Mesothelial cell of epicardium (in vitro differentiated cells): ENCODE results near the gene BMPR1A. TPM values are rescaled to one million over a fixed set of nuclear protein-coding genes. Genes with fewer than 3 reads are reported as not detected.

Experiments used
- DNase-seq, 2 experiments: peaks; one replicate each; pipeline ENCODE4 v3.0.0; 2021; ENCODE audit warnings: low spot score in 2 of 2; ENCODE audit not compliant: unreplicated experiment in 2 of 2
- H3K27ac Mint-ChIP-seq: 2 replicates; pipeline ENCODE4 v1.8.0; 2021; ENCODE audit warnings: mixed read lengths
- H3K27me3 Mint-ChIP-seq: 2 replicates; pipeline ENCODE4 v1.8.0; 2021; ENCODE audit warnings: low read depth, mixed read lengths
- H3K36me3 Mint-ChIP-seq: 2 replicates; pipeline ENCODE4 v1.8.0; 2021; ENCODE audit warnings: mixed read lengths
- H3K4me1 Mint-ChIP-seq: 2 replicates; pipeline ENCODE4 v1.8.0; 2021; ENCODE audit warnings: mixed read lengths
- H3K4me3 Mint-ChIP-seq: 2 replicates; pipeline ENCODE4 v1.8.0; 2021; ENCODE audit warnings: mild to moderate bottlenecking, moderate library complexity, mixed read lengths
- H3K9me3 Mint-ChIP-seq: 2 replicates; pipeline ENCODE4 v1.8.0; 2021; ENCODE audit warnings: mixed read lengths
- CTCF ChIP-seq: fragments of 200-600 bp; sonication (generic); IDR thresholded peaks from one replicate; pipeline ENCODE4 v1.5.0; 2021; ENCODE audit warnings: antibody characterized with exemption; ENCODE audit not compliant: unreplicated experiment
- total RNA-seq: library from RNA; stranded (reverse); gene quantifications from 3 replicates; pipeline ENCODE4 v1.2.1, GENCODE V29; 2021

The BMPR1A gene
- total RNA-seq, 1 donor from 2014 or later, result 100.0 TPM

DNA sequence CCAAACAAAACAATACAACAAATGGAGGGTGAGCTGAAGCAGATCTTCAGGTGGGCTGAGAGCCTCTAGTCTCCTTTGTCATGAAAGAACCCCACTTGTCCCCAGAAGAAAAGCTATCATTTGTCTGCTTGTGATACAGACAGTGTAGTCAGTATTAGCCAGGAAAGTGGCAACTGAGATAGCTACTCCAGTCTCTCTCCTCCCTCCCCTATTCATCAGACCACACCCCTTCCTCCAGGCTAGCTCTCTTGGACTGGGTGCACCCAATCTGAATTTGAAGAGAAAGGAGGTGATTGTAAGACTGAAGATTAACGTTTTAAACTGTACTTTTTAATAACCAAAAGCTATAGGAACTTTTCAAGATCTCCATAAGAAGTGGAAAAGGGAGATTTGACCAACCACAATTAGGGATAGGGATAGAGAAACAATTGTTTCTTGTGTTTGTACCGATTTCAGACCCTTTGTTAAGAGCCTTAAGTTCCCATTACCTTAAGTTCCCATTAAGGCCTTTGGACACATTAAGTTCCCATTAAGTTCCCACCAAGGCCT is 14.1 kb downstream of the BMPR1A start:
- Mint-ChIP-seq H3K27ac (no peak overlapping the region), H3K9me3 (no peaks in the 10 kb centered on the region), H3K27me3 (no peaks in the 10 kb centered on the region), H3K4me1 (peaks cover 40% of the 10 kb centered on the region), H3K4me3 (no peak overlapping the region), H3K36me3 (no peaks in the 10 kb centered on the region)
- TF ChIP-seq CTCF, result no peak
- no peak for DNase-seq

- DNase-seq, result no peak
- Mint-ChIP-seq H3K27me3 (no peaks in the 10 kb centered on the region), H3K4me3 (no peak overlapping the region), H3K4me1 (peaks cover 30% of the 10 kb centered on the region), H3K36me3 (peaks cover 2% of the 10 kb centered on the region), H3K9me3 (no peaks in the 10 kb centered on the region), H3K27ac (peak overlapping the region; percentile 19)
- no peak for TF ChIP-seq CTCF
These were observed 17.1 kb downstream of the BMPR1A start for GRCh38 chr10:86773498-86773897.

GRCh38 chr10:86775056-86775869 is 18.8 kb downstream of the BMPR1A start:
- Mint-ChIP-seq H3K27me3 (no peaks in the 10 kb centered on the region), H3K4me3 (no peak overlapping the region), H3K36me3 (peaks cover 12% of the 10 kb centered on the region), H3K4me1 (peaks cover 21% of the 10 kb centered on the region), H3K27ac (peak overlapping the region; percentile 75), H3K9me3 (peaks cover 9% of the 10 kb centered on the region)
- DNase-seq, result no peak
- no peak for TF ChIP-seq CTCF

- Mint-ChIP-seq H3K36me3 (peaks cover 12% of the 10 kb centered on the region), H3K4me1 (peaks cover 20% of the 10 kb centered on the region), H3K27ac (peak overlapping the region; percentile 75), H3K4me3 (no peak overlapping the region), H3K27me3 (no peaks in the 10 kb centered on the region), H3K9me3 (peaks cover 9% of the 10 kb centered on the region)
- DNase-seq, result no peak
- no peak for TF ChIP-seq CTCF
These were observed 19.4 kb downstream of the BMPR1A start for GRCh38 chr10:86775870-86776180.

DNA sequence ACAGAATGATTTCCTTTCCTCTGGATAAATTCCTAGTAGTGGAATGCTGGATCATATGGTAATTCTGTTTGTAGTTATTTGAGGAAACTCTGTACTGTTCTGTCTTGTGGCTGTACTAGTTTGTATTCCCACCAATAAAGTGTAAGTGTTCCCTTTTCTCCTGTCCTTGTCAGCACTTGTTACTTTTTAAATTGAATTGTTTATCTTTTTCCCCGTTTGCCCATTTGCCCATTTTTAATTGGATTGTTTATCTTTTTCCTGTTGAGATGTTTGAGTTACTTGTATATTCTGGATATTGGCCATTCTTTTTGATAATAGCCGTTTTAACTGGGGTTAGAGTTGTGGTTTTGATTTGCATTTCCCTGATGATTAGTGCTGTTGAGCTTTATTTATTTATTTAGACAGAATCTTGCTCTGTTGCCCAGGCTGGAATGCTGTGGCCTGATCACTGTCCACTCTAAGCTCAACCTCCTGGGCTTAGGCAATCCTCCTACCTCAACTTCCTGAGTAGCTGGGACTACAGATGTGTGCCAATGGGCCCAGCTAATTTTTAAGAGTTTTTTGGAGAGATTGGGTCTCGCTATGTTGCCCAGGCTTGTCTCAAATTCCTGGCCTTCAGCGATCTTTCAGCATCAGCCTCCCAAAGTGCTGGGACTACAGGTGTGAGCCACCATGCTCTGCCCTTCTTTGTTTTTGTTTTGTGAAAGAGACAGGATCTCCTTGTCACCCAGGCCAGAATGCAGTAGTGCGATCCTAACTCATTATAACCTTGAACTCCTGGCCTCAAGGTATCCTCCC is 23.0 kb downstream of the BMPR1A start:
- Mint-ChIP-seq H3K4me1 (peaks cover 15% of the 10 kb centered on the region), H3K4me3 (no peak overlapping the region), H3K27ac (no peak overlapping the region), H3K36me3 (peaks cover 25% of the 10 kb centered on the region), H3K27me3 (no peaks in the 10 kb centered on the region), H3K9me3 (peaks cover 31% of the 10 kb centered on the region)
- TF ChIP-seq CTCF, result no peak
- DNase-seq, result no peak
